ENCODE measurements around the gene SCYL1.
A peak's percentile ranks its signal among the peaks of the same experiment; 100 is the strongest.

SCYL1 gene

GRCh38 chr11:65558002-65558929 lies 33.4 kb downstream of the SCYL1 start, which contains the start of gene LTBP3:
LTBP3 (minus strand) TSS chr11:65558359; CDS start chr11:65557959, 400 bp downstream.
- H3K9me3 Mint-ChIP-seq = no peaks in the 10 kb centered on the region
- peak within 1 kb of the TSS; percentile 90 to 96 (median 96) for H3K4me3 Mint-ChIP-seq
- H3K27me3 Mint-ChIP-seq (ENCODE audit: low read depth) = peaks cover 3% of the 10 kb centered on the region
- H3K4me1 Mint-ChIP-seq = peaks cover 70% of the 10 kb centered on the region
- peak within 1 kb of the TSS; percentile 92 to 99 (median 99) for H3K27ac Mint-ChIP-seq
- no peaks in the 10 kb centered on the region for H3K36me3 Mint-ChIP-seq (ENCODE audit: low read depth)
- TF ChIP-seq CTCF (IDR thresholded peaks at IDR 0.05; ENCODE audit: unreplicated experiment in 3 of 3) = no peak

- TF ChIP-seq CTCF (IDR thresholded peaks at IDR 0.05; ENCODE audit: unreplicated experiment in 3 of 3) = no peak
- peak overlapping the region; percentile 92 to 96 (median 96) for H3K27ac Mint-ChIP-seq
- no peaks in the 10 kb centered on the region for H3K36me3 Mint-ChIP-seq (ENCODE audit: low read depth)
- peak overlapping the region; percentile 76 to 85 (median 81) for H3K4me3 Mint-ChIP-seq
- H3K4me1 Mint-ChIP-seq = peaks cover 70% of the 10 kb centered on the region
- peaks cover 3% of the 10 kb centered on the region for H3K27me3 Mint-ChIP-seq (ENCODE audit: low read depth)
- H3K9me3 Mint-ChIP-seq = no peaks in the 10 kb centered on the region
These were observed 34.1 kb downstream of the SCYL1 start for GRCh38 chr11:65558930-65559509.

- Mint-ChIP-seq H3K27me3 (ENCODE audit: low read depth) (peaks cover 3% of the 10 kb centered on the region), H3K4me3 (peak overlapping the region; percentile 76 to 85 (median 81)), H3K36me3 (ENCODE audit: low read depth) (no peaks in the 10 kb centered on the region), H3K27ac (peak overlapping the region; percentile 92 to 96 (median 96)), H3K4me1 (peaks cover 66% of the 10 kb centered on the region), H3K9me3 (no peaks in the 10 kb centered on the region)
- TF ChIP-seq CTCF (IDR thresholded peaks at IDR 0.05; ENCODE audit: unreplicated experiment in 3 of 3) = no peak
These were observed 34.7 kb downstream of the SCYL1 start for GRCh38 chr11:65559535-65559934.

GRCh38 chr11:65559951-65560537 lies 35.2 kb downstream of the SCYL1 start:
- Mint-ChIP-seq H3K4me3 (peak overlapping the region; percentile 32 to 68 (median 48)), H3K27me3 (ENCODE audit: low read depth) (peaks cover 3% of the 10 kb centered on the region), H3K9me3 (no peaks in the 10 kb centered on the region), H3K27ac (peak overlapping the region; percentile 92 to 96 (median 96)), H3K36me3 (ENCODE audit: low read depth) (no peaks in the 10 kb centered on the region), H3K4me1 (peaks cover 61% of the 10 kb centered on the region)
- TF ChIP-seq CTCF (IDR thresholded peaks at IDR 0.05; ENCODE audit: unreplicated experiment in 3 of 3) = no peak

GRCh38 chr11:65560555-65561418 lies 35.9 kb downstream of the SCYL1 start:
- Mint-ChIP-seq H3K27me3 (ENCODE audit: low read depth) (peaks cover 3% of the 10 kb centered on the region), H3K9me3 (no peaks in the 10 kb centered on the region), H3K36me3 (ENCODE audit: low read depth) (no peaks in the 10 kb centered on the region), H3K4me1 (peaks cover 54% of the 10 kb centered on the region), H3K27ac (peak overlapping the region; percentile 92 to 96 (median 96)), H3K4me3 (peak overlapping the region; percentile 32 to 68 (median 48))
- no peak for TF ChIP-seq CTCF (IDR thresholded peaks at IDR 0.05; ENCODE audit: unreplicated experiment in 3 of 3)
